HepG2 (cell line): ENCODE measurements around the gene AFF1.

Experiments used
- EZH2 ChIP-seq: conservative IDR thresholded peaks from 2 replicates; pipeline ENCODE4 v1.6.1; 2012; ENCODE audit warnings: mild to moderate bottlenecking, low read depth, low read length, moderate library complexity
- KDM4B ChIP-seq: sonication (generic); formaldehyde crosslinking; IDR thresholded peaks from 2 replicates; pipeline ENCODE4 v1.4.0; 2020; ENCODE audit warnings: missing genetic modification reagents
- NR3C1 ChIP-seq: sonication (generic); formaldehyde crosslinking; IDR thresholded peaks from 2 replicates; pipeline ENCODE4 v1.4.0; 2020; ENCODE audit warnings: missing genetic modification reagents
- TCF7L2 ChIP-seq: IDR thresholded peaks from 2 replicates; pipeline ENCODE4 v1.6.1; 2011; ENCODE audit warnings: mild to moderate bottlenecking, low read depth, low read length, moderate library complexity
- ZMYM2 ChIP-seq: sonication (generic); formaldehyde crosslinking; IDR thresholded peaks from 2 replicates; pipeline ENCODE4 v1.8.0; 2022; ENCODE audit warnings: mild to moderate bottlenecking, missing genetic modification reagents
- TF ChIP-seq, protein P1 (sequence below): sonication (generic); formaldehyde crosslinking; IDR thresholded peaks from 2 replicates; pipeline ENCODE4 v1.8.0; 2022; ENCODE audit warnings: missing genetic modification reagents, low read depth, mild to moderate bottlenecking, borderline replicate concordance

DNA sequence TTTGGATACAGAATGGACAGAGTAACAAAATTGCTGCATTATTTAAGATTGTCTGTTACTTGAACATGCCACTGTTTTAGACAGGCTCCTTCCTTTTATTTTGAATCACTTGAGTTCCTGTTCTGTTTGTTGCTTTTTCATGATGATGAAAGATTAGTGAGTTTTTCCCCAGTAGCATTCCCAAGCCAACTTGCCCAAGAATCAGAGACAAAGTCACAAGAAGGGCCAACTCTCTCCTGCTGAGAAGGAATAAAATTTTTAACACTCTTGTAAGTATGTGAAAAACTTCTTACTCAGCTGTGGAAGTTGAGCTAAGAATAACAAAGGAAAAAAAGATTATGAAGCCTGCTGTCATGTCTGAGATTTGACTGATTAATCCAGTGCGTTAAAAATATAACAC is 181.4 kb downstream of the AFF1 start:
- TF ChIP-seq NR3C1 (CRISPR knock-in tag) (no peak), TCF7L2 (no peak), KDM4B (CRISPR knock-in tag) (no peak), EZH2 (no peak), ZMYM2 (CRISPR knock-in tag) (no peak)
- TF ChIP-seq, protein P1, sequence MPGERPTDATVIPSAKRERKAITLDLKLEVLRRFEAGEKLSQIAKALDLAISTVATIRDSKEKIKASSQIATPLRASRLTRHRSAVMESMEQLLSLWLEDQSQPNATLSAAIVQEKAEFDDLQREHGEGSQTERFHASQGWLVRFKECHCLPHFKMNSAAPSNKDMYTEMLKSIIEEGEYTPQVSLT (CRISPR knock-in tag), result no peak
